Activated CD4-positive, alpha-beta T cell treated with anti-CD3 and anti-CD28 coated beads, Interleukin-2, Interleukin-4, amounts not matched to agents 100 ng/mL and 50 ng/mL, durations not matched to agents 16 hours and 8 hours (primary cell): ENCODE data around the gene FAM3B.
"Not testable (repeated sequence)": the region's sequence is repeated elsewhere in the genome, so short reads cannot be mapped to it uniquely, and the experiment has no call there.

Source experiments
- DNase-seq: peaks from one replicate; pipeline ENCODE4 v3.0.0-alpha.2; 2020; ENCODE audit warnings: low spot score

FAM3B gene

DNA sequence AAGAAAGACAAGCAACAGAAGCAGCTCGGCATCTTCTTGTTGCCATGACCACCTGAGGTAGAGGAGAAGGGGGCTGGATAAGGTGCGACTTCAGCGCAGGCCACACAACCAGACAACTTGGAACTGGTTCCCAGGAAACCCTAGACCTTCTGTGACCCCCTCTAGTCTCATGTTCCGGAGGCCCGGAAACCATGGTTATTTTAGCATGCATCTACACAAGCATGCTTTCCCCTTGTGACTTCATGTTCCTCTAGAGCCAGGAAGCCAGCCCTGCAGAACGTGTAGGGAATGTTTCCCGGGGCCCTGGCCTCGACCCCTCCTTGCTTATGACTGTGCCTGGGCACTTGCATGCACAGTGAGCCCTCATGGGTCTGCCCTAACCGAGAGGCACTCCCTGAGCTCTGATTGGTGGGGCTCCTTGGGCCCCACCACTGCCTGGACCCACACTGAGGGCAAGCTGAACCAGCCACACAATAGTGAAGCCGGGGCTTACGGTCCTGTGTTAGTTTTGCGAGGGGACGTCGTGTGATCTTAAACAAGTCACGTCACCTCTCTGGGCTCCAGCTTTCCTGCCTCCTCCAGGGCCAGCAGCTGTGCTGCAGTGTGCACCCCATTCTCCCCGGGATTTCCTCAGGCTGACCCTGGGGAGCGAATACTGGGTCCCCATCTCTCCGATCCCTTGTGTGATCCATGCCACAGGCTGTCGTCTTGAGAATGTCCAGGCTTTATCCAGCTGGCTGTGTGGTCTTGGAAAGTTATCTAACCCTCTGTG lies 33.2 kb downstream of the FAM3B start:
- DNase-seq = no peak

GRCh38 chr21:41350436-41351155 lies 34.0 kb downstream of the FAM3B start:
- no peak for DNase-seq

- no peak for DNase-seq
Measured at GRCh38 chr21:41357546-41357945, 40.9 kb downstream of the FAM3B start.

- no peak for DNase-seq
Measured at GRCh38 chr21:41358193-41359166, 41.9 kb downstream of the FAM3B start.

- no peak for DNase-seq
Measured at GRCh38 chr21:41359286-41359685, 42.7 kb downstream of the FAM3B start.

GRCh38 chr21:41359754-41360071 lies 43.1 kb downstream of the FAM3B start:
- DNase-seq = not testable (repeated sequence)

DNA sequence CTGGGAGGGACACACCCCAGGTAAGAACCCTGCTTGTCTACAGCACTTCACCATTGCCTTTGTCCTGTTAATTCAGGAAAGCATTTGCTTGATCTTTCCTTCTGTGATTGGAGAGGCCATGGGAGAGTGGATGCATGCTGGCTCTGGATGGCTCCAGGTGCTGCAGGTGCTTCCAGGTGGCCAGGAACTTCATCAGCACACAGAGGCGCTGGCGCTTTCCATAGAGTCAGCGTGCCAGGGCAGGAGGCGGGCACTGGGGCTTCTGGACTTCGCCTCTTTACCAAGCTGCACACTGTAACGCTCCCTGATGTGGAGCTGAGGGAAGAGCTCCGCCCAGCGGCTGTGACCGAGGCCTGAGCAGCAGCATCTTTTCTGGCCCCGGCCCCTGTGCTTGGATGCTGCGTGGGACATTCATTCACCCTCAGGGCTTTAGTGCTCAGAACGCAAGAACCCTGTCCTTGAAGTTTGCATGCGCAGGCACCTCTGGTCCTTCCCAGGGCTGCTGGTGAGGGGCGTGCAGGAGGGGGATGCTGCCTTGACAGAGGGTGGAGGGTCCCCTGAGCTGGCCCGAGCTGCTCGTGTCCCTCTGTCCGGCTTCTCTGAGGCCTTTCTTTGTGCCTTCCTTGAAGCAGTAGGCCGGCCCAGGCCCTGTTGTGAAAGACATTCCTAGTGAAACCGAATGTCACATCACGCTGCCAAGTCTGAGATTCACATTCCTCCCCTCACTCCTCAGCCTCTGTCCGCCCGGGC lies 43.6 kb downstream of the FAM3B start:
- DNase-seq = no peak

- no peak for DNase-seq
Measured at GRCh38 chr21:41361053-41361785, 44.6 kb downstream of the FAM3B start.

DNA sequence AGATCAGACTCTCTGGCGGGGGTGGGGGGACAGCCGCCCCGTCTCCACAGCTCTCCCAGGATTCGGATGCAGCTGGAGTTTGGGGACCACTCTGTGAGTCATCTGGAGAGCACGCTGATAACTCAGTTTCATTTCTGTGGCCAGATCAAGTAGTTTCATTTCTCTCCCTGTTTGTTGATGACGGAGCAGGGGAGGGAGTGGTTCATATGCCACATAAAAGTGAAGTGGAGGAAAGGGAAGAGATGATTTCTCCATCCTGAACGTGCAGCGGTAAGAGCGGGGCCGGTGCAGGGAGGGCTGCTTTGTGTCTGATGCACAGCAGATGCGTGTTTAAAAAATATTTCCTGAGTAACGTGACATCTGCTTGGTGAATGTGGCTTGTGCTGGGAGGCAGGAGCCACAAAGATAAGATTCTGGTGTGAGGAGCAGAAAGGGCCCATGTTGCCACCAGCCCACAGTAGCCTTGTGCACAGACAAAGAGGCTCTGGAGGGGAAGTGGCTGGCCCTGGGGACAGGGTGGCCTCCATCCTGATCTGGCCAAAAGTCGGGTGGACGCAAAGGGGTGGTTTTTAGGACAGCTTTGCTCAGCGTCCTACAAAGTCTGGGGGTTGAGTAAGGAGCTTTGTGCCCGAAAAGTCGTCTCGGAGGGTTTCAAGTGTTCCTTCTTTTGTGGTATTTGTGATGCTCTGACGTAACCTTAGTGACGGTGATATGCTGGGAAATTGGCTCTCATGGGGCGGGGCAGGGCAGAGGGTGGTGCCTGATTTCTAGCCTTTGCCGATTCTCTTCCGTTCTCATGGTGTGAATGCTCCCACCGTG lies 45.4 kb downstream of the FAM3B start, which contains the start of gene MX2:
Gene MX2 (plus strand): TSS at position 242 of the 819 bp plus-strand sequence. CDS start 14,880 bp downstream, outside the sequence.
- peak; percentile 75 for DNase-seq

- DNase-seq = no peak
Measured at GRCh38 chr21:41362605-41363369, 46.2 kb downstream of the FAM3B start.

DNA sequence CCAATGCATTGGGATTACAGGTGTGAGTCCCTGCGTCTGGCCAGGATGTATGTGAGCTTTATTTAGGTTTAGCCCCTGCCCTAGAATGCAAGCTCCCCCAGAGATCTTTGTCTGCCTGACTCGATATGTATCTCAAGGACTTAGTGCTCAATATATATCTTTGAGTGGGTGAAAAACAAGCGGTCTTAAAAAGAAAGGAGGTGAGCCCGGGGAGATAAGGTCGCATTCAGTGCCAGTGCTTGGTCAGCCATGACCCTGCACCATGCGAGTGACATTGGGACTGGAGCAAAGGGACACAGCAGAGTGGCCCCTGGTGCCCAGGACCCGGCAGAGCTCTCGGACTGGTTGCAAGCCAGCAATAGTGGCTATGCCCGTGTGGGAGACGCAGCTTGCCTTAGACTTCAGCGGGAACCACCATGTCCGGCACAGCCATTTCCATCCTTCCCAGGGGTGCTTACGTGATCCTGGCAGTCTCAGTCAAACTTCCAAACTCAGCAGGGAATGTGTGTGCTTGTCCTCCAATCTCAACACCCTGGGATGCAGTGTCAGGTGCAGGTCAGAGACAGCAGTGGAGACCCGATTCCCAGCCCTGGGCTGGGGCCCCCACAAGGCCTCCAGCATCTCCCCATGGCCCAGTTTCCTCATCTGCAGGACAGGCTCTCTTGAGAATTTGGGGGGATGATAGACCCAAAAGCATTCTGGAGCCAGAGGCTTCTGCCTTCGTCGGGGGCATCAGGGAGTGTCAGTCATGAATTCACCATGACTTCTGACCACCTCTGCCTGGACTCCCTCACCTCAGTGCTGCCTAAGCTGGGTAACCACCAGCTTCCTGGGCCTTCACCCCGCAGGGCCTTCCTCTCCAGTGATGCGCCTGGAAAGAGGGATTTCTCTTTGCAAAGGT lies 47.0 kb downstream of the FAM3B start:
- no peak for DNase-seq

GRCh38 chr21:41364308-41364707 lies 47.7 kb downstream of the FAM3B start:
- DNase-seq = no peak

- no peak for DNase-seq
Measured at GRCh38 chr21:41365377-41366107, 48.9 kb downstream of the FAM3B start.

- DNase-seq = no peak
Measured at GRCh38 chr21:41366522-41367151, 50.0 kb downstream of the FAM3B start.

DNA sequence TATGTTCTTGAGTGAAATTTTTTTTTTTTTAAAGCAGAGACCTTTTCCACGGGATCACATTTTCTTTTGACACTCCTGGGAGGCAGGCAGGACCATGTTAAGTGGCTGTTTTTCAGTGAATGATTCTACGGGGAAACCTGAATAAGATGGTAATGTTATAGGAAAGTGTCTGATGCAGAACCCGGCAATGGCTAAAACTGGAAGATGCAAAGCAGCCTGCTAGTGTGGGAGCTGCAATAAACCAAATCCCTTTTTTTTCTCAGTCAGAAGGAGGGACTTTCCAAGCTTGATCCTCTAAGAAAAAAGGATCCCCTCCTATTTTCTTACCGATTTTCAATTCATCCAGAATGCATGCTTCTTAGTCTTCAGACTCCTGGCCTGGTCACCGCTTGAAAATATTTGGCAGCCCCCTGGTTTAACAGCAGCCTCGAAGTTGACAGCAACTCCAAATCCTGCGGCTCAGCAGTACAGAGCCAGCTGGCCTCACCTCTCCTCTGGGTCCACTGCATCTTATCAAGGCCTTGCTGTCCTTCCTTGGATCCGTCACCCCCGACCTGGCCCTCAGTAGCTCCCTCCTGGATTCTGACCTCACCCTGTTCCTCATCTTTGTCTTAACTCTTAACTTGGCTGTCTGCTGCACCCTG lies 50.8 kb downstream of the FAM3B start:
- no peak for DNase-seq

- DNase-seq = no peak
Measured at GRCh38 chr21:41367945-41368734, 51.5 kb downstream of the FAM3B start.
